CD4-positive, alpha-beta T cell treated with Interleukin-4 for 1 hour (primary cell): ENCODE results near the gene DPCD.

Experiments
- DNase-seq, 2 donors: peaks; one replicate each; pipeline ENCODE4 v3.0.0-alpha.2; 2020 to 2022

DPCD gene

DNA sequence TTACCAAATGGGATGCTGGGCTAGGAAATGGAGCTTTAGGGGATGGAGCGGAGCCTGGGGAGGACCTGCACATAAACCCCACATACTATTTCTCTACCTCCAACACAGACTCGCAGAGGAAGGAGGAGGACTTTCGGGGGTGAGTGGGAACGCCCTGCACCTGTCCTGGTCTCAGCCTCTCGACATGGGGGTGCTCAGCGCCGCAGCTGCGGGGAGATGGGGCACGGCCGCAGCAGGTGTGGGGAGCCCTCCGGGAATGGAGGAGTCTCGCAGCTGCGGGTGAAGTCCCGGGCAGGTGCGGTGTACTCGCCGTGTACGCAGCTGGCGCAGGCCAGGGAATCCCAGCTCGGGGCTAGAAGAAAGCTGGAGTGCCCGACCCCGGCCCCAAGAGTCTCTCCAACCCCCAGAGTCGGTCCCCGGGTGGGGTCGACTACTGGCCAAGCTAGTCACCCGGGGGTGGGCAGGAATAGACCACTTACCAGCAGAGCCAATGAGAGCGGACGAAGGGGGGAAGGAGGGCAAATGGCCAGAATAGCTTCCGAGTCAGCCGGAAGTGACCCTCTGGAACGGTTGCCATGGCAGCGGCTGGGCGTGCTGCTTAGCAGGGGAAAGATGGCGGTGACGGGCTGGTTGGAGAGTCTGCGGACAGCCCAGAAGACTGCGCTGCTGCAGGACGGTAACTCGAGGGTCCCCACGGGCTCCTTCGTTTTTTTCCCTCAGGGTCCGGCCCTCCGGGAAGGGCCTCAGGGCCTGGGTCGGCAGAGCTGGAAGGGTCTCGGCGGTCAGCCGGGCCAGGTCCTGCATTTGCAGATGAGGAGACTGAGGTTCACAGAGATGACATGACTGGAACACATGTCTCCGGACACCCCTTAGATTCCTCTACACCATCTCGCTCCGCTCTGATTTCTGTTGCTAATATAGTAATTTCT is at the start of gene DPCD, which contains the start of gene POLL:
DPCD (plus strand) TSS at position 597 of the 929 bp plus-strand sequence; CDS start at position 613, 16 bp downstream.
POLL (minus strand) TSS at position 533 of the 929 bp plus-strand sequence. CDS start 897 bp downstream, outside the sequence.
- DNase-seq, result peak; percentile 90 to 91

DNA sequence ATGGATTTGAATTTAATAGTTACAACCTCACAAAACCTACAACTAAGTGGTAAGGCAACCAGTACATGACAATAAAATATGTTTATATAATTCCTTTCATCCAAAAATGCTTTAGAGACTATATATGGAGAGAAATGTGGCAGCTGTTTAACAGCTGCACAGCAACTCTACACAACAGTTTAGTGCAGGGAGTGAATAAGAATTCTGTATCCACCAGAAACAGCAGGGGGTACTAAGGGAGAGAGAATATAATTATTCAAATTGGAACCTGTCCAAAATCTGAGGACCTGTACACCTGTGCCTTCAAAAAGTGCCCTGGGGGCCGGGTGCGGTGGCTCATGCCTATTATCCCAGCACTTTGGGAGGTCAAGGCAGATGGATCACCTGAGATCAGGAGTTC is 49.7 kb upstream of the DPCD start:
- DNase-seq, result no peak

DNA sequence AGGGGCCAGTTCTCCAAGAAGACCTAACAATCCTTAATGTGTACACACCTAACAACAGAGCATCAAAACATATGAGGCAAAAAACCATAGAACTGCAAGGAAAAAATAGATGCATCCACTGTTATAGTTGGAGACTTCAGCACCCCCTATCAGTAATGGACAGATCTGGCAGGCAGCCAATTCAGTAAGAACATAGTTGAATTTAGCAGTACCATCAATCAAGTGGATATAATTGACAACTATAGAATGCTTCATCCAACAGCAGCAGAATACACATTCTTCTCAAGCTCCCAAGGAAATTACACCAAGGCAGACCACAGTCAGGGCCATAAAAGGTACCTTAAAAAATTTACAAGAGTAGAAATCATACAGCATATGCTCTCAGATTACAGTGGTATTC is 42.2 kb upstream of the DPCD start:
- no peak for DNase-seq

DNA sequence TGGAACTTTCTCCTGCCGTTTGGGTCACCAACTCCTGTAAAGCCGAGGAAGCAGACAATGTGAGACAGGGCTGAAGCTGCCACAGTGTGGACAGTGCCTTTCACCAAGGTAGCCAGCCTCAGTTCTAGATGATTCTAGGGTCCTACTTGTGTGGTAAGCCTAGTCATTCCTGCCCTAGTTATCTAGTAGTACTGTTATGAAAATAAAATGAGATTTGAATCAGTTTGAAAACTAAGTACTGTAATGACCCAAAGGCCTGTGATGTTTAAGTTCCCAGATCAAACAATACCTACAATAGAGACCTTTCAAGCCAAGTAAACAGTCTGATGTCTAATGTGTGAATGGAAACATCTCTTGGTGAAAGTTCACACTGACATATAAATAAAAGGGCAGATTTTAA is 37.2 kb upstream of the DPCD start:
- DNase-seq, result no peak

DNA sequence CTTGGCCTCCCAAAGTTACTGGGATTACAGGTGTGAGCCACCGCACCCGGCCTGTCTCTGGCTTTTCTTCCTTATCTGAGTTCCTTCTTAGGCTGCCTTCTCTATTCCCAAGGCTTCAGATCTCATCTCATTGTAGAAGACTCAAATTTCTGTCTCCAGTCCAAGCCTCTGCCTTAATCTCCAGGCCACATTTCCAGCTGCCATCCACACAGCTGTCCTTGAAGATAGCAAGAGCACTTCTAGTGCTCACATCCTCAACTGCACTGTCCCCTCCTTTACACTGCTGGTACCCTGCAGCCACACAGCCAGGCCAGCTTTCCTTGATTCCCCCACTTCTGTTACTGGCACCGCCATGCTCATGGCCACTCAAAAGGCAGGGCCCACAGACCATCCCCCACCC is 35.7 kb upstream of the DPCD start:
- no peak for DNase-seq

DNA sequence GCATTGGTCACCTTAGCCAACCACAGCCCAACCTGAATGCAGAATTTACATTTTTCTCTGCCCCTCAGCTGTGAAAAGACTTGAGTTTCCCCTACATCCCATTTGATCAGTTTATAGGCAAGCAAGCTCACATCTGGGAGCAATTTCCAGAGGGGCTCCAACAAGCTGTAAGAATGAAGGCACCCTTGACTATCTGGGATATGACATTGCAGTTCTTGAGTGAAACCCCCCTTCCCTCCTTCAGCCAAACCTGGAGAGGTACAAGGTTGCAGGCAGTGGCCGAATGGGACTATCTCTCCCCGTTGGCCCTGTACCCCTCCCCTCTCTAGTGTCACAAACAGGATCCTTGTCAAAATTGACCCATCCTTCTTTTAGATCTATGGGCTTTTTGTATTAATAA is 30.6 kb upstream of the DPCD start:
- DNase-seq, result no peak

DNA sequence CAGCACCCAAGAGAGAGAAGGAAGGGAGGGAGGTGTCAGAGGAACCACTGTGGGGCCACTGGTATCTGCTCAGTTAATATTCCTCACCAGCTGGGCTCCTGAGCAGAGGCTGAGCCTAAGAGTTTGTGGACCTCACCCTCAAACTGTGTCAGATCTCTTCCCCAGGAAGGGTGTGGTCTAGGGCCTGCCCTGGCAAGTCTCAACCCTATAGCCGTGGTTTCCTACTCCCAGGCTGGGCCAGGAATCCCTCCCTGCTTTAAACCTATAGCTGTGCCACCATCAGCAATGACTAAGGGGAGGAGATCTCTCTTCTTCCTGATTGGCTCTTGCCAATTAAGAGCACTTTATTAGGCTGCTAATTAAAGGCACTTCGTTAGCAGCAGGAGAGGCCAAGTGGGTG is 29.9 kb upstream of the DPCD start:
- peak in 1 of 2 donors; percentile 9 for DNase-seq

DNA sequence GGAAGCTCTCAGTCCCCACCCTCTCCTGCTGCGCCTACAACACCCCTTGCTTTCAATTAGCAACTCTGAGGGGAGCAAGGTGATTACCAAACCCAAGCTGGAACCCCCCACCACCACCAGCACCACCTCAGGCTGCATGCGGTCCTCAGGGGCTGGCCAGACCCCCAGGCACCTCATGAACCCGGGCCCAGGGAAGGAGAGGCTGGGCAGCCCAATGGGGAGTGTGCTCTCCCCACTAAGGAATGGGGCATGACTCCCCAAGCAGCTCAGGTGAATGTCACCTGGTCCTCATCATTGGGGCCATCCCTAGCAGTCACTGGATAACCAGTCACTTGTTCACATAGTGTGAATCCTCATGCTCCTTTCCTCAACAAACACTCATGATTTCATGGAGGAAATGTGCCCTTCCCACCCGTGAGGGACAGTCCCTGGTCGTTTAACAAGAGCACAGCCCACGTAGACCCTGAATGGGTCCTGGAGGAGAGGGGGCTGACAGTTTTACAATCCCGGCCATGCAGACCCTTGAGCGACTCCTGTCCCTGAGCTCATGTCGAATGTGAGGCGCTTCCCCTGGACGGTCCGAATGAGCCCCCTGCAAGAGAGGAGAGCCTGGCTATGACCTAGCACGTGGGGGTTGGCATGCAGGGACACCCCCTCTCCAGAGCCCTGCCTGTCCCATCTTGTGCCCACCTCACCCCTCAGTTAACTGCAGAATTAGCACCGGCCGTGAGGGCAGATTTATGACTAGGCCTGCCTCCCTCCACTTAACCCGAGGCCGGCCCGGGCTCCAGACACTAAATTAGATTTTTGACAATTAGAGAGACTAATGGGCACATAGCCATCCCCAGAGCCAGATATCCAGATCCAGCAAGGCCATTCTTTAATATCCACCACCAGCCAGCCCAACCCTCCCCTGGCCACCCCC is 29.2 kb upstream of the DPCD start:
- DNase-seq, result no peak

DNA sequence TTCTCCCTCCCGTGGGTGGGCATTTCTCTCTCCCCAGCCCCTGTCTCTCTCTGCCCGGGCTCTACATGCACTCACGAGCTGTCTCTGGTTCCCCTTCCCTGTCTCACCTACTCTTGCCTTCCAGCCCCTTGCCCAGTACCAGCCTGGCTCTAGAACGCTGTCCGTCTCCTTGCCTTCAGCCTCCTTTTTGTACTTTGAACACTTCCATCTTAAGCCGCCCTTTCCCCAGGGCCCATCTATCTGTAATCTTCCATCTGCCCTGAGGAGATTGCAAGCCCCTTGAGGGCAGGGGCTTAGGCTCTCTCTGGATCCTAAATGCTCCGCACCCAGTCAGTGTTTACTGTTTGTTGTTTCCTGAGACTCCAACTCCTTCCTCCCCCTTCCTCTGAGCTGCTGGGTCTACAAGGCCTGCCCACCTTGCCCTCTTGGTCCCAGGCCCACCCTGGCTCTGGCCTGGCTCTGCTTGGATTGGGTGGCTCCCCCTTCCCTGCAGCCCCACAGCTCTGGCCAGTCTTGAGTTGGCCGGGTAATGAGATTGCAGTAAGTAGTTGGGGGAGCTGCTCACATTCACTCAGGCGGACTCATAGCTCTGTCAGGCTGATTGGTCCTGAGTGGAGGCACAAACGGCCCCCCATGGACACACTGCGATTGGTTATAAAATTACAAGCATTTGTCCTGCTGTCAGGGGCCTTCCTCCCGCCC is 28.4 kb upstream of the DPCD start:
- DNase-seq, result no peak

DNA sequence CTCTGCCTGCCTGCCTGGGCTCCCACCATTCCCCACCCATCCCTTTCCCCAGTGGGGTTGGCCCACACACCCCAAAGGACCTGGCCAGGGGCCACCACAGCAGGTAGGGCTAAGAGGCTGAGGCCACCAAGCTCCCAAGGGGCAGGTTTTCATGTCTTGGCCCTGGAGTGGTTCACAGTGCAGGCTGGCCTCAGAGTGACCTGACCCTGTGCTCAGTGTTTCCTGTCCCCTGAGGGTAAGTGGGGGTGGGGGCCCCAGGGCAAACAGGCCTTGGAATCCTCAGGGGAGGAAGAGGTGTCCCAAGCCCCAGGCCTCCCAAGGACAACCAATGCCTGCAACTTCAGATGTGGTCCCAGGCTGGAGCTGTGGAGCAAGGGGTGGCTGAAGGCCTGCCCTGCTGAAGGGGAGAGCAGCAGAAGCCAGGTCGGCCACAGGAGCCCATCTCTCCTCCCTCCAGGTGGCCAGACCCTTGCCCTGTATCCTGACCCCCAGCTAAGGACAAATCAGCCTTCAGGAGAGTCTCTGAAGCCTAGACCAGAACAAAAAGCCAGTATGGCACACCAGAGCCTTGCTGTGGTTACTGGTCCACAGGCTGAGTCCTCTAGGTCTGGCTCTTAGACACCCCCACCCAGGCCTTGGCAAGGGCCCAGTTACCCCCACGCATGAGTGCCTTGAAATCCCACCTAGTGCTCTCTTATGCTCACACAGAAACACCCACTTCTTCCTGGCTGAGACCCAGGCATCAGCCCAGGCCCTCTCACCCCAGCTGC is 27.6 kb upstream of the DPCD start:
- no peak for DNase-seq

DNA sequence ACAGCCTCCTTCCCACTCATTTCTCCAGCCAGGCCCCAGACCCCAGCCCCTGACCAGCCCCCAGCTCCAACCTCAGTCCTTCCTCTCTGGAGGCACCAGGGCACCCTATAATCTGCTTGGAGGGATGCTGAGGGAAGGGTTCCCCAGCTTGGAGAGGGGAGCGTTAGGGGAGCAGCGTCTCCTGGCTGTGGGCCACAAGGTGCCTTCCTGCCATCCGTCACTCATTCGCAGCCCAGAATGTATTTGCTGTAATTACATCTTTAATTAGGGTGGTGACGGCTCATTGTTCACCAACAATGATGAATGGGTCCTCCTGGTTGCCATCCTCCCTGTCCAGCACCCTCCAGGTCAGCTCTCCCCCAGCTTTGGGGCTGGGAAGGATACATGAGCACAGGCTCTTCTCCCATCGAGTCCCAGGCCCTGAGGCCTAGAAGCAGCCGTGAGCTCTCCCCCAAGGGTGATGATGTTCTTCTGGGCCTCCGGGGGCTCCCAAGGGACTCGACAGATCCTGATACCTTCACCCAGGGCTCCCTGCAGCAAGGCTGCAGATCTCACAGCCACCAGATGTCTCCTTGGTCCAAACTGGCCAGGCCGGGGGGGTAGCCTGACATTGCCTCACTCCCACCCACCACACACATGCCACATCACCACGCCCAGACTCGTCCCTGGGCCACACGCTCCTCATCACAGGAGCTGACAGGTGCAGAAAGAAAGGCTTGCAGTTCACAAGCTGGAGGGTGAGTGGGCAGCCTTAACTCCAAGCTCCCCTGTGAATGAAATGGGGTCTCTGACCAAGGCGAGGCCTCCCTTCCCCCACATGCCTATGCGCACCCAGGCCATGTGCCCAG is 26.8 kb upstream of the DPCD start:
- no peak for DNase-seq

DNA sequence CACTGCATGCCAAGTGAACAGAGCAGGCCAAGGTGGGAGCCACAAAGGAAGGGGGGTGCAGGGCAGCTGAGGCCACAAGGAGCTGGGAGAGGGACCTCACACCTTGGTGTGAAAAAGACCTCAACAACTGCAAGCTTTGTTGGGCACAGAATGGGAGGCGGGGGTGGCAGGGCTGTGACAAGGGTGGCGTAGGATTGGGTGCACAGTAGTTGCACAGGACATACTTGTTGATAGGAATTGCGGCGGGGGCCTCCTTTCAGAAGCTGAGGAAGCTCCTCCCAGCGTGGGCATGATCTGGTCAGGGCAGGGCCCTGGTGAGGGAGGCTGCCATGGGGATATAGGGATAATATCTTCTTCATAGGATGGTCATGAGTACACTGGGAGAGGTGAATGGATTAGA is 25.9 kb upstream of the DPCD start:
- no peak for DNase-seq

DNA sequence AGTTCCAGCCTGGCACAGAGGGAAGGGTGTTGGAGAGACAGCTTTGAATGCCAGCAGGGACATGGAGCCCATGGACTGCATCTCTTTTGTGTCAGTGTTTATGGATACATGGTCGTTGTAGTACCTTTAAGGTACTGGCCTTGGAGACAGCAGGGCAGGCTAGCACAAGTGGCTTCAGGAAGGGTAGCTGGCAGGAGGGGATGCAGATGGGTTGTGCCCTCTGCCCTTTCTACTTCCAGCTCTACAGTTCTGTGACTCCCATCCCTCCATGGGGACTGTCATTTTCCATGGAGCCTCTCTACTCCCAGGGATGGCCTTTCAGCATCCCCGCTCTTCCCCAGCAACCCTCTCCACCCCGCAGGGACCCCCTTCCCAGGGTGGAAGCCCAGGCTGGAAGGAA is 25.1 kb upstream of the DPCD start:
- no peak for DNase-seq

DNA sequence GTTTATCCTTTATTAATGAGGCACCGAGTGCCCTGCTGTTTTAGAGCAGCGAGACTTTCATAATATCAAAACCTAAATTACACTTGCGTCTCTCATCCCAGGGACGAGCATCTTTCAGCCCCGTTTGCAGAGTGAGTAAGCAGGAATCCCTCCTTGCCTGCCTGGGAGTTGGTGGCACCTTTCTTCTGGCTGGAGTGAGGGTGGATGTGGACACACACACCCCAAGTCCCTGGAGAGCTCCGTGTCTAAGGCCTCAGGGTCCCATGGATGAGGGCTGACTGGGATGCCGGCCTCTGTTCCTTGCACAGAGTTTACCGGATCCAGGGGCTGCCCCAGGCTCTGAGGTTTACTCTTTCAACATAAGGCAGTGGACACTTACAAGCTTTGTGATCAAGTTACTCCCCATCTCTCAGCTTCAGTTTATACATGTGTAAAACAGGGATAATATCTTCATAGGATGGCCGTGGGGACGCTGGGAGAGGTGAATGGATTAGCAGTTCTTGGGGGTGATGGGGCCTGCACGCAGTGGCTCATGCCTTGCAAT is 24.6 kb upstream of the DPCD start:
- no peak for DNase-seq

DNA sequence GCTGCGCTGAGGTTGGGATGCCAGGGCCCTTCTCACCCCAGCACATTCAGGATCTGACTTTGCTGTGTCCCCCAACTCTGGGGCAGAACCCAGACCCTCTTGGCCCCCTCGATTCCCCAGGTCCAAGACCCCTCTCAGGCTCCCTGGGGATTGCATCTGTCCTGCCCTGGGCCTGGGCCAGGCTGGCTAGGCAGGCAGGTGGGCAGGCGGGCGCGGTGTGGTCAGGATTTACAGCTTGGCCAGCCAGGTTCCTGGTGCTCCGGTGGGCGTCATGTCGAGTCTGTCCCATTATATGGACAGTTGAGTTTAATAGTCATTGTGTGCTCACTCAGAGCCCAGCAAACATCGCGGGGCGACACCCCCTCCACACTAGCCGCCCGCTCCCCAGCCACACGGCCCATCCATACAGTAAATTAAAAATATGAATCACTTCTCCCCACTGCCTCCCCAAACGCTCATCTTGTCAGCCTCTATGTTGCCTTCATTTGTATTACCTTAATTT is 23.6 kb upstream of the DPCD start:
- DNase-seq, result no peak

DNA sequence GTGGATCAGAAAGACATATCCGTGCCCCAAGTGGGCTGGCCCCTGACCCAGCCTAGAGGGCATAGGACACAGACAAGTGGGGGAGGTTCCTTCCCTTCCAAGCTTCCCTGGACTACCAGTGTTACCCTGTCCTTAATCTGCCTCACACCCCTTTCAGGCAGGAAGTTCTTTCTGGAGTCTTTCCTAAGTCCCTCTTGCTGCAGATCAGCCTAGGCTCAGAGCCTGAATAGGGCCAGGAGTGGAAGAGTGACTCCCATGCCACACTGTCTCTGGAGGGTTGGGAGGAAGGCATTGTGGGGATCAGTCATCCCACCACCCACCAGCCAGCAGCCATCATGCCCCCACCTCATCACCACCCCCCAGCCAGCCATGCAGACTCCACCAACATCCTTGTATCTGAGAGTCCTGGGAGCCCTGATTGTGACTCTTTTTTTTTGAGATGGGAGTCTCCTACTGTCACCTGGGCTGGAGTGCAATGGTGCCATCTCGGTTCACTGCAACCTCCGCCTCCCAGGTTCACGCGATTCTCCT is 22.7 kb upstream of the DPCD start:
- no peak for DNase-seq

DNA sequence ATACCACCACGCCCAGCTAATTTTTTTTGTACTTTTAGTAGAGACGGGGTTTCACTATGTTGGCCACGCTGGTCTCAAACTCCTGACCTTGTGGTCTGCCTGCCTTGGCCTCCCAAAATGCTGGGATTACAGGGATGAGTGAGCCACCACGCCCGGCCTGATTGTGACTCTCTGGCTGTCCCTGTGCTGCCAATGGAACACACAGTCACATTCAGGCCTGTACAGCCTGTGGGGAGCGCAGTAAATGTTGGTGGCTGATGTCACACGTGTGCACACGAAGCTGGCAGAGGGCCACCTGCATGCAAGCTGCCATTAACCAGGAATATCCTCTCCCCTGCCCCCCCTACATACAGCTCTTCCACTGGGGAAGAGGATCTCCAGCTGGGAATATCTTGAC is 22.2 kb upstream of the DPCD start:
- DNase-seq, result no peak

DNA sequence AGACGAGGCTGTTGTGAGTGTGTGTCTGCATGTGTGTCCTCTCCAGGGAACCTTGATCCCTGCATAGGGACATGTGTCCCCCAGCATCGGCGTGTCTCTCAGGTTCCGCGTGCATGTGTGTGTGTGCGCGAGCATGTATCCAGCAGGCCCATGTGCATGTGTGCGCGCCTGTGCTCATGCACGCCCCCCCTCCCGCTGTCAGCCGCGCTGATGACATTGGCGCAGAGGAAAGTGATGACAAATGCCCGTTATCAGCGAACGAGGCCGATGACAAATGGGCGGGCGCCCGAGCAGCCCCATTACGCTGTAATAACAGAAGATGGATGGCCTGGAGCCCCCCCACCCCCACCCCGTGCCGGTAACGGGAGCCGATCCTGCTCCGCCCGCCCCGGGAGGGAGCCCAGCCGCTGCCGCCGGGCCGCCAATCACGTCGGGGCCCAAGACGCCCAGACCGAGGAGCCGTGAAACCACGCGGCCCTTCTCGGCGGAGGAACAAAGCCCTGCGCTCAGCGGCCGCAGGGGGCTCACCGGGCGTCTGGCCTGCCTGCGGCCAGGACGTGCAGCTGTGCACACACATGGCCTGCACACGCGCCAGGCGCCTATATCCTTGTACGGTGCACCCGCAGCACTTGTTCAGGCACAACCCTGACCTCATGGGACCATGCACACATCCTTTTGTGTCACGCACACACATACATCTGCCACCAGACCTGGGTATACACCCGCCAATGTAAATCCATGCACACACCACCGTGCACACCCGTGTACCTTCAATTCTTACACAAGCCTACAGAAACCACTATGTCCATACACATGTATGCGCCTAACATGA is 21.6 kb upstream of the DPCD start:
- DNase-seq, result no peak
